ENCODE results near the gene CMYA5.

DNA sequence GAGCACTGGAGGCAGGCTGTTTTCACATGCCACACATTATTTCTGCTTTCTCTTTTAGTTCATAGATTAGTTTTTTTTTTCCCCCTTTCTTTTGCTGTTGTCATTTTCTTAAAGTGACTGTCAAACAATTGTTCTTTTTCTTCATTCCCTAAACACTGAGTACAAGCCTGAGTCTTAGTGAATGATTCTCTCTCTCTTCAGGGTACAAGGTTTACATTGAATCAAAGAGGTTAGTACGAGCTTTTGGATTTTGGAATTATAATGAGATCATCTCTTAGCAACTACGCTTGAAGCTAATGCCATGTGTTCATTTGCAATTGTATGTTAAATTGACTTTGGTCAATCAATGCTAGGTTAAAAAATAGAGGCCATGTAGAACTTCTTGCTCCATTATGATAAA, 125.1 kb downstream of the CMYA5 start:
- TF ChIP-seq GATA2 (IDR thresholded peaks at IDR 0.05; ENCODE audit: low read depth, low read length): no peak
- no peak for TF ChIP-seq GATA3 (IDR thresholded peaks at IDR 0.05; ENCODE audit: low read depth, low read length)

All from SH-SY5Y (cell line).